Activated B cell treated with CpG ODN at 0.5 μM for 24 hours (primary cell): Measurements from ENCODE around the gene ZNF576. TPM values are rescaled to one million over a fixed set of nuclear protein-coding genes. Genes with fewer than 3 reads are reported as not detected.
"Not testable (repeated sequence)": the region's sequence is repeated elsewhere in the genome, so short reads cannot be mapped to it uniquely, and the experiment has no call there.

Source experiments
- ATAC-seq: fragments of 200-7000 bp; cut with Tn5 transposase; one replicate; pipeline ENCODE4 v1.10.0; 2021; ENCODE audit warnings: low read depth, mild to moderate bottlenecking, moderate library complexity
- CTCF ChIA-PET: fragments of 350-600 bp; sonication (Branson Sonifier 250); formaldehyde crosslinking; loops from one replicate; lab custom pipeline; 2021; ENCODE audit warnings: antibody characterized with exemption; lab: Charles Lee
- POLR2A ChIA-PET: fragments of 350-600 bp; sonication (Branson Sonifier 250); formaldehyde crosslinking; loops from one replicate; lab custom pipeline; 2021; ENCODE audit warnings: antibody characterized with exemption; lab: Charles Lee
- DNase-seq: peaks from one replicate; pipeline ENCODE4 v3.0.0; 2022
- H3K27ac Mint-ChIP-seq: one replicate; pipeline ENCODE4 v1.8.0; 2020; ENCODE audit warnings: mixed read lengths
- H3K27me3 Mint-ChIP-seq: one replicate; pipeline ENCODE4 v1.8.0; 2021; ENCODE audit warnings: mixed read lengths
- H3K36me3 Mint-ChIP-seq: one replicate; pipeline ENCODE4 v1.8.0; 2021; ENCODE audit warnings: low read depth, mixed read lengths
- H3K4me1 Mint-ChIP-seq: one replicate; pipeline ENCODE4 v1.8.0; 2021; ENCODE audit warnings: mixed read lengths
- H3K4me3 Mint-ChIP-seq: one replicate; pipeline ENCODE4 v1.8.0; 2020; ENCODE audit warnings: mild to moderate bottlenecking, mixed read lengths
- H3K9me3 Mint-ChIP-seq: one replicate; pipeline ENCODE4 v1.8.0; 2020; ENCODE audit warnings: mixed read lengths
- intact Hi-C: fragments of 100-400 bp; cut with micrococcal nuclease; formaldehyde crosslinking; loops from one replicate; pipeline ENCODE4 v1.15.1; 2024
- total RNA-seq: library from RNA; stranded (reverse); gene quantifications from 2 replicates; pipeline ENCODE4 v1.2.3, GENCODE V29; 2022
- TF ChIP-seq, protein P1 (sequence below): fragments of 200-600 bp; IDR thresholded peaks from one replicate; pipeline ENCODE4 v1.8.0; 2022; ENCODE audit warnings: antibody characterized with exemption, mild to moderate bottlenecking

Gene ZNF576
- total RNA-seq, 1 donor from 2014 or later, result 17.3 TPM

DNA sequence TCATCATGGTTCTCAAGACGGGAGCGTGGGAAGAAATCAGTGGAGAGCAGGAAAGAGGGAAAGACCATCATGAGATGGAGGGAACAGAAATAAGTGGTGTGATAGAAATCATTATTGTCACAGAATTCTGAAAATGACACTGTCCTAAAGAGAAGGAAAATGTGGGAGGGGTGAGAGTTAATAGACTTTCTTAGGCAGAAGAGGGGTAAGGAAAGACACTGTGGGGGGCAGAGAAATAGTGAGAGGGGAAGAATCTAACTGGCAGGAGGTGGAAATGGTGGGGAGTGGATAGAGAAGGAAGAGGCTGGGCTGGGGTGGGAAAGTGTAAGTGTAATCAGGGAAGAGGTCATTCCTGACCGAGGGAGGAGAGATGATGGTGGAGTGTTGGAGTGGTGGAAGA, 17.6 kb upstream of the ZNF576 start:
- Mint-ChIP-seq H3K9me3 (no peaks in the 10 kb centered on the region), H3K27me3 (no peaks in the 10 kb centered on the region), H3K36me3 (peaks cover 8% of the 10 kb centered on the region), H3K4me3 (no peak overlapping the region), H3K27ac (no peak overlapping the region), H3K4me1 (peaks cover 55% of the 10 kb centered on the region)
- TF ChIP-seq, protein P1, sequence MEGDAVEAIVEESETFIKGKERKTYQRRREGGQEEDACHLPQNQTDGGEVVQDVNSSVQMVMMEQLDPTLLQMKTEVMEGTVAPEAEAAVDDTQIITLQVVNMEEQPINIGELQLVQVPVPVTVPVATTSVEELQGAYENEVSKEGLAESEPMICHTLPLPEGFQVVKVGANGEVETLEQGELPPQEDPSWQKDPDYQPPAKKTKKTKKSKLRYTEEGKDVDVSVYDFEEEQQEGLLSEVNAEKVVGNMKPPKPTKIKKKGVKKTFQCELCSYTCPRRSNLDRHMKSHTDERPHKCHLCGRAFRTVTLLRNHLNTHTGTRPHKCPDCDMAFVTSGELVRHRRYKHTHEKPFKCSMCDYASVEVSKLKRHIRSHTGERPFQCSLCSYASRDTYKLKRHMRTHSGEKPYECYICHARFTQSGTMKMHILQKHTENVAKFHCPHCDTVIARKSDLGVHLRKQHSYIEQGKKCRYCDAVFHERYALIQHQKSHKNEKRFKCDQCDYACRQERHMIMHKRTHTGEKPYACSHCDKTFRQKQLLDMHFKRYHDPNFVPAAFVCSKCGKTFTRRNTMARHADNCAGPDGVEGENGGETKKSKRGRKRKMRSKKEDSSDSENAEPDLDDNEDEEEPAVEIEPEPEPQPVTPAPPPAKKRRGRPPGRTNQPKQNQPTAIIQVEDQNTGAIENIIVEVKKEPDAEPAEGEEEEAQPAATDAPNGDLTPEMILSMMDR, result no peak
- ChIA-PET POLR2A (no interaction called here), CTCF (no interaction called here)
- ATAC-seq, result no peak
- intact Hi-C loops, result no loop called here
- no peak for DNase-seq

DNA sequence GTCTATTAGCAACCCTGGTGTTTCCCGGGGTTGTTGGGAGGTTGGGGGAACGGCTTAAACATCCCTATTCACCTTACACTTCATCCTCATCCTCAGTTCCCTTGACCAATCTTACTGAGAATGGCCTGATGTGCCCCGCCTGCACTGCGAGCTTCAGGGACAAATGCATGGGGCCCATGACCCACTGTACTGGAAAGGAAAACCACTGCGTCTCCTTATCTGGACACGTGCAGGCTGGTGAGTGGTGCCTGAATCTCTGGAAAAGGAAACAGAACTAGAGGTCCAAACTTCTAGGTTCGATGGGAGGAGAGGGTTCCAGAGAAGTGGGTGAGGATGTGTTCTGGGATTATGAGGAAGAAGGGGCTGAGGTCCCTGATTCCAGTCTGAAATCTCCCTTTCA, 14.9 kb upstream of the ZNF576 start:
- TF ChIP-seq, protein P1, result no peak
- H3K27me3 Mint-ChIP-seq, result no peaks in the 10 kb centered on the region
- POLR2A ChIA-PET, result no interaction called here
- intact Hi-C loops, result no loop called here
- H3K36me3 Mint-ChIP-seq, result no peaks in the 10 kb centered on the region
- no peaks in the 10 kb centered on the region for H3K9me3 Mint-ChIP-seq
- DNase-seq (no peak), ATAC-seq (no peak)
- H3K27ac Mint-ChIP-seq, result no peak overlapping the region
- CTCF ChIA-PET, result no interaction called here
- H3K4me3 Mint-ChIP-seq, result no peak overlapping the region
- H3K4me1 Mint-ChIP-seq, result peaks cover 59% of the 10 kb centered on the region

DNA sequence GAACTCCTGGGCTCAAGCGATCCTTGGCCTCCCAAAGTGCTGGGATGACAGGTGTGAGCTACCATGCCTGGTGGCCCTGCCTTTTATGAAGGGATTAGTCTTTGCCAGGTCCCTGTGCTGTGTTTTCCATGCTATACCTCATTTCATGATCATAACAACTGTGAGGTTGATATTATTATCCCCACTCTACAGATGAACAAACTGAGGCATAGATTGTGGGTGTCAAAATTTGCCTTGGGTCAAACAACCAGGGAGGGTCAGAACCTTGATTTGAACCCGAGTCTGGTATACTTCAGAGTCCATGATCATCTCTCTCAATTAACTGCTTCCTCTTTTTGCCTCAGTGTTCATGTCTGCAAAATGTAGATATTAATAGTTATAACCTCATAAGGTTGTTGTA, 13.9 kb upstream of the ZNF576 start:
- DNase-seq (no peak), ATAC-seq (no peak)
- no peaks in the 10 kb centered on the region for H3K36me3 Mint-ChIP-seq
- peaks cover 58% of the 10 kb centered on the region for H3K4me1 Mint-ChIP-seq
- H3K4me3 Mint-ChIP-seq, result no peak overlapping the region
- POLR2A ChIA-PET, result no interaction called here
- no peaks in the 10 kb centered on the region for H3K27me3 Mint-ChIP-seq
- intact Hi-C loops, result no loop called here
- CTCF ChIA-PET, result interaction anchor here (1.2 kb wide), 1 partner anchor 12 kb away, joined by 4 read pairs; no protein-coding TSS in a partner anchor
- TF ChIP-seq, protein P1, result no peak
- no peaks in the 10 kb centered on the region for H3K9me3 Mint-ChIP-seq
- peak overlapping the region; percentile 30 for H3K27ac Mint-ChIP-seq

DNA sequence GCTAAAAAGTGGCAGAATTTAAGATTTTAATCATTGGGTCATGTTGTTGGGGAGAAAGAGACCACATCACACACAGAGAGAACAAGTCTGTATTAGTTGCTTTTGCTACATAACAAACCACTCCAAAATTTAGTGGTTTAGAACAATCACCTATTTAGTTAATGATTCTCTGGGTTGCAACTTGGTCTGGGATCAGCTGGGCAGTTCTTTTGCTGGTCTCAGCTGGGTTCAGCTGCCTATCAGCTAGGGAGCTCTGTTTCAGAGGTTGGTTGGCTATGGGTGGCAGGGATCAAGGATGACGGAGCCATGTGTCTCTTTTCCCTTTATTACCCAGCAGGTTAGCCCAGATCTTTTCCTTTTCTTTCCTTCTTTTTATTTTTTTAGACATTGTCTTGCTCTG, 11.9 kb upstream of the ZNF576 start:
- POLR2A ChIA-PET, result interaction anchor here (1.1 to 1.7 kb wide), 4 partner anchors 10 to 82 kb away, joined by 3 to 6 read pairs (median 4); partner anchors contain the start of genes IRGQ and ZNF575

DNA sequence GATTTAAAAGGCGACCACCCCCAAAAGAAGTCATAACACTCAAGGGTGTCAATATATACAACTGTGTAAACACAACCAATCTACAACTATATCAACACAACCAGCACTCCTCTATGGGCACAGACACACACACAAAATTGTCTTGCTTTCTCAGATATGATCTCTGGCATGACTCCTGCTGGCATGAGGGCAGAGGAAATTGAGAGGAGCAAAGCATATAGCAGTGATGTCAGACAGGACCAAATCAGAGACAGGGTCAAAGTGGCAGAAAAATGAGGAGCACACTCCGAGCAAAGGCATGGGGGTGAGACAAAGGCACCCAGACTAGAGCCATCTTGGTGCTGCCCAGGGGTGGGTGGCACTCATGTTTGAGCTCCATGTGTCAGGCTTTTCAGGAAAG, 10.0 kb upstream of the ZNF576 start:
- ATAC-seq, result no peak
- Mint-ChIP-seq H3K9me3 (no peaks in the 10 kb centered on the region), H3K27me3 (no peaks in the 10 kb centered on the region), H3K27ac (no peak overlapping the region), H3K36me3 (peaks cover 10% of the 10 kb centered on the region), H3K4me3 (no peak overlapping the region), H3K4me1 (peaks cover 67% of the 10 kb centered on the region)
- intact Hi-C loops, result no loop called here
- ChIA-PET CTCF (no interaction called here), POLR2A (no interaction called here)
- DNase-seq, result no peak
- TF ChIP-seq, protein P1, result no peak

More for the DNA sequence above, 11.9 kb upstream of the ZNF576 start:
- Mint-ChIP-seq H3K4me1 (peaks cover 61% of the 10 kb centered on the region), H3K4me3 (peak overlapping the region; percentile 9), H3K27me3 (no peaks in the 10 kb centered on the region), H3K27ac (peak overlapping the region; percentile 79), H3K9me3 (no peaks in the 10 kb centered on the region), H3K36me3 (peaks cover 2% of the 10 kb centered on the region)
- CTCF ChIA-PET, result interaction anchor here (0.9 to 2.2 kb wide), 3 partner anchors 10 to 65 kb away, joined by 3 to 17 read pairs (median 3); no protein-coding TSS in a partner anchor
- TF ChIP-seq, protein P1, result no peak
- intact Hi-C loops, result no loop called here
- DNase-seq (no peak), ATAC-seq (no peak)

DNA sequence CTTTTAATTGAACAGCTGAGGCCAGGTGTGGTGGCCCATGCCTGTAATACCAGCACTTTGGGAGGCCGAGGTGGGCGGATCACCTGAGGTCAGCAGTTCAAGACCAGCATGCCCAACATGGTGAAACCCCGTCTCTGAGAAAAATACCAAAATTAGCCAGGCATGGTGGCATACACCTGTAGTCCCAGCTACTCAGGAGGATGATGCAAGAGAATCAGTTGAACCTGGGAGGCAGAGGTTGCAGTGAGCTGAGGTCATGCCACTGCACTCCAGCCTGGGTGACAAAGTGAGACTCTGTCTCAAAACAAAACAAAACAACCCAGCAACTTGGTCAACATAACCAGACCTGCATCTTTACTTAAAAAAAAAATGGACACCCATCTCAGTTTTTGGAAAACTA, 9.4 kb upstream of the ZNF576 start:
- H3K4me3 Mint-ChIP-seq, ATAC-seq, H3K27me3 Mint-ChIP-seq, DNase-seq, POLR2A ChIA-PET, H3K9me3 Mint-ChIP-seq, CTCF ChIA-PET, intact Hi-C loops, H3K27ac Mint-ChIP-seq: not testable (repeated sequence)
- peaks cover 11% of the 10 kb centered on the region for H3K36me3 Mint-ChIP-seq
- peaks cover 61% of the 10 kb centered on the region for H3K4me1 Mint-ChIP-seq
